Activated CD8-positive, alpha-beta memory T cell treated with anti-CD3 and anti-CD28 coated beads, Interleukin-2, amount 50 U/mL, for 4 hours (primary cell): Measurements from ENCODE around the gene CD58.
"Not testable (repeated sequence)": the region's sequence is repeated elsewhere in the genome, so short reads cannot be mapped to it uniquely, and the experiment has no call there.

Experiments used
- DNase-seq: peaks from one replicate; pipeline ENCODE4 v3.0.0-alpha.2; 2020

Gene CD58

DNA sequence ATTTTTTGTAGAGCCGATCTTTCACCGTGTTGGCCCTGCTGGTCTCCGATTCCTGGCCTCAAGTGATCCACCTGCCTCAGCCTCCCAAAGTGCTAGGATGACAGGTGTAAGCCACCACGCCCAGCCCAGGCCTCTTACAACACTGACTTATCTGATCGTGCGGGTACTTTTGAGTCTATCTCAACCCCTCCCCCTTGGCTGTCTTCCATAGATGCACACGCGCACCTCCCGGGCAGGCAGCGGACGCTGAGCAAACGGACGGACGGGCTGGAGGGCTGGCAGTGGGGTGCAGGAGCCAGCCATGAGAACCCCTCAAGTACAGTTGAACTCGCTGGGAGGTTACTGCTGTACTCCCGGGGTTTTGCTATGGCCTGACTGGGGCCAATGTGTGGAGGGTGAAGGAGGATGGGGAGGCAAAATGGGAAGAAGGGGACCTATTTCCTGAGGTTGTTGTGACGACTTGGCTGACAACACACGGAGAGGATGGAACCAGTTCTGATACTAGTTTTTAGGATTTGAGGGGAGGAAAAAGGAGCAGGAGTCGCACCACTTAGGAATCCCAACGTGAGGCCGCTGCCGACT lies 959 bp downstream of the CD58 start:
- DNase-seq: peak; percentile 53

GRCh38 chr1:116569381-116569670 lies 1.5 kb downstream of the CD58 start:
- DNase-seq: no peak

DNA sequence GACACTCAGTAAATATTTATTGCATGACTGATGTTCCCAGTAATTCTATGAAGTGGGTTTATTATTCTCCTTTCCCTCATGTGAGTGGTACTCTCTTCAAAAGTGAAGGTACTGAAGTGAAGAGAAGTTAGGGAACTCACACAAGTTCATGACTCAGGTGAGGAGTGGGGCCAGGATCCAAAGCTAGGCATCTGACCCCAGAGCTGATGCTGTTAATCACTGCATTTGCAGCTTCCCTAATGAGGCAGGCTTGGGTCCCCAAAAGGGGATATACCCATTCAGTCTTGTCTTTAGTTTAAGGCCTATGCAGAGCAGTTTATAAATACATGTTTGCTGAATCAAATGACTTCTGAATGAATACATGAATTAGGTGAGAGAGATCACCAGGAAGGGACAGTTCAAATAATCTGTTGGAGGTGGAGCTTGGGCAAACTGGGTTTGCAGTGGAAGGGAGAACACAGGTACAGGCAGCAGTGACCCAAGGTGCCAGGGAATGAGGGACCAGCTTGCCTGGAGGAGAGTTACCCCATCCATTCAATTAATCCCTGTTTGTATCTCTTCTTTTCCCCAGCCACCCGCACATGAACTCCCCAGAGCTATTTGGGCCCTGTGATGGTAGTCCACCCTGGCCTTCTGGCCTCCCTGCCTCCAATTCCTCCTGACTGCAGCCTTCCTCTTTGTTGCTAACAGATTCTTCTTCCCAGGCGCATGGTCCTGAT lies 2.0 kb downstream of the CD58 start:
- no peak for DNase-seq

GRCh38 chr1:116567790-116568661 lies 2.8 kb downstream of the CD58 start:
- DNase-seq: no peak

DNA sequence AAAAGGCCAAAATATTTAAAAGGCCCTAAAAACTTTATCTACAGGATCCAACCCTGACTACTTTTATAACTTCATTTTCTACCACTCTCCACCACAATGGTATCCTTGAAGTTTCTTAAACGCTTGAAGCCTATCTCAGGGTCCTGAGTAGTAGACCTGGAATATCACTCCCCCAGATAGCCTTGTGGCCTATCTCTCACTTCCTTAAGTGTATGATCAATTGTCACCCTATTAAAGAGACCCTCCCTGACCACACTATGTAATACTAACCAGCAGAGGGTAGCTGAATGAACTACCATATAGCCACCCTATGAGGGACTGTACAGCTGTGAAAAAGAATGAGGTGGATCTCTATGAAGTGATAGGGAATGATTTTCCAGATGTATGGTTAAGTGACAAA lies 5.6 kb downstream of the CD58 start:
- no peak for DNase-seq

DNA sequence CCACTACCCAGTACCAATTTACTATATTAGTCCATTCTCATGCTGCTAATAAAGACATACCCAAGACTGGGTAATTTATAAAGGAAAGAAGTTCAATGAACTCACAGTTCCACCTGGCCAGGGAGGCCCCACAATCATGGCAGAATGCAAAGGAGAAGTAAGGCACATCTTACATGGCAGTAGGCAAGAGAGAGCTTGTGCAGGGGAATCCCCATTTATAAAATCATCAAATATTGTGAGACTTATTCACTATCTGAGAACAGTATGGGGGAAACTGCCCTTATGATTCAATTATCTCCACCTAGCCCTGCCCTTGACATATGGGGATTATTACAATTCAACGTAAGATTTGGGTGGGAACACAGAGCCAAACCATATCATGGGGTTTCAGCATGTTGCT lies 6.4 kb downstream of the CD58 start:
- DNase-seq: no peak

GRCh38 chr1:116562465-116562864 lies 8.4 kb downstream of the CD58 start:
- not testable (repeated sequence) for DNase-seq

DNA sequence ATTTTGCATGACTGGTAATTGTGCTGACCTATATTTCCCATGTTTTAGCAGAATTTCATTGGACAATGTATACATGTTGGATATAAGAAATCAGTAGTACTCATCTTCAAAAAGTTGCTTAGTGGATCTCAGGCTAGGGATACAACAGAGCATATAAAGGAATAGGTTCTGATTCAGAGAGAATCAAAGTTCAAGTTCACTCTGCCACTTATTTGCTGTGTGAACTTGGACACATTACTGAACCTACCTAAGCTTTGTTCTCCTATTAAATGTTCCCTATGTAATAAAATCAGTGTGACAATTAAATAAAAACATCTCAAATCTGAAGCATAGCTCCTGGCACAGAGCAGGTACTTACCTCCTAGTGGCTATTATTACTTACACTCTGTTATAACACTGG lies 9.3 kb downstream of the CD58 start:
- DNase-seq: no peak

DNA sequence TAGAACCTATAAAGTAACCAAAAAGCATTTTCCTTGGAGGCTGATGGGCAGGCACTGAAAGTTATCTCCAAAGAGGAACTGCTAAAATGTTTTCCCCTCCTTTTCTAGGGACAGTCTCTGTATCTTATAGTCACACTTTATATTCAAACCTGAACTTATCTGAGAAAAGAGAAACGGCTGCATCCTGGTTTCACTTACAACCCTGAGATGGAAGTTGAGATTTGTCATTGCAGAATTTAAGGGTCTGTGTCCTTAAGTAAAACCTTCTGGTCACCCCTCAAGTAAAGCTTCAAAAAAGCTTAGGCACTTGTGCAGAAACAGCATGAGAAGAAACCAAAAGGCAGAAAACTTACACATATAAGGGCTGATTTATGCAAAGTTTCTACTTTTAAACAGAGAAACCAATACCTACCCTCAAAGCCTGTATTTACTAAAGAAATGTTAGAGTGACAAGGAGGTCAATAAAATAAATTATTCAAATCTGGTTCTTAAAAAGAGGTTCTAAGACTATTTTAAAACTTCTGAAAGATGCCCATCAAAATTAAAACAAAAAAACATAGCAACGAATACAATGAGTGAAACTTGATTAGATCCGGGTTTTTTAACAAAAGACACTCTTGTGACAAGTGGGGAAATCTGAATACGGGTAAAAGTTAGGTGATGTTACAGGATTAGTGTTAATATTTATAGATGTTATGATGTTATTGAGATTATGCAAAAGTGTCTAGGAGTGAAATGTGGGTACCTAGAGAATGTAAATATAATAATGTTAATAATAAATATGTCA lies 9.9 kb downstream of the CD58 start:
- no peak for DNase-seq

DNA sequence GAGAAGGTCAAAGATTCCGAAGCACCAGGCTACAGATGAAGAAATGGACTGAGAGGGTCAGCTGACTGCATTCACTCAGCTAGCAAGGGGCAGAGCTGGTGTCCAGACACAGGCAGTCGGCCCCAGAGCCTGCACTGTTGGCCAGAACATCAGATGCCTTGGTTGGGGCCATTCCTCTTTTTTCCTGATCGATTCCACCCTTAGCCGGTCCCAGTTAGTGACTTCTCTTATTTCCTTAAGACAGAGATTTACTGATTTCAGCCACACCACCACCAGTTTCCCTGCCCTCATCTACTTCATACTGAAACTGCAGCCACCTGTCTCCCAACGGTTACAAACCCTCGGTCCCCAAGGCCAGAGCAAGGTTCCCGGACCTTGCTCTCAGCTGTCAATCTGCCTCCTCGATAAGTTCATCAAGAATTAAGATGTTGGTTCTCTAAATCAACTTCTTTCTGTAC lies 11.5 kb downstream of the CD58 start:
- no peak for DNase-seq

- no peak for DNase-seq
Observed at GRCh38 chr1:116558571-116558970, 12.3 kb downstream of the CD58 start.

DNA sequence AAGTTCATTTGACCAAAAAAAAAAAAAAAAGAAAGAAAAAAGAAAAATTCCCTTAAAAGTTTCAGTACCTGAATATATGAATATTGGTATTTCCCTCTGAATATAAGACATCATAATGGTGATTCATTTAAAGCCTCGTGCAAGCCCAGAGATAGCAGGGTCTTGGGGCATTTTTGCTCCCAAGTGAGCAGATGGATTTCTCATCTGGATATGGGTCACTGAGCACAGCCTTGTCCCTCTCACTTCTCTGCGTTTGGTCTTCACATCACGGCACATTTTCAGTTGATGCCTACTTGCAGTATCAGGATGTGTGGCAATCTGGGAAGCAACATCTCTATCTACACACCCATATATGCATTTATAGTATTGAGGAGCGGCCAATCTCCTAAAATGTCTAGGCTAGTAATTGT lies 12.7 kb downstream of the CD58 start:
- no peak for DNase-seq

DNA sequence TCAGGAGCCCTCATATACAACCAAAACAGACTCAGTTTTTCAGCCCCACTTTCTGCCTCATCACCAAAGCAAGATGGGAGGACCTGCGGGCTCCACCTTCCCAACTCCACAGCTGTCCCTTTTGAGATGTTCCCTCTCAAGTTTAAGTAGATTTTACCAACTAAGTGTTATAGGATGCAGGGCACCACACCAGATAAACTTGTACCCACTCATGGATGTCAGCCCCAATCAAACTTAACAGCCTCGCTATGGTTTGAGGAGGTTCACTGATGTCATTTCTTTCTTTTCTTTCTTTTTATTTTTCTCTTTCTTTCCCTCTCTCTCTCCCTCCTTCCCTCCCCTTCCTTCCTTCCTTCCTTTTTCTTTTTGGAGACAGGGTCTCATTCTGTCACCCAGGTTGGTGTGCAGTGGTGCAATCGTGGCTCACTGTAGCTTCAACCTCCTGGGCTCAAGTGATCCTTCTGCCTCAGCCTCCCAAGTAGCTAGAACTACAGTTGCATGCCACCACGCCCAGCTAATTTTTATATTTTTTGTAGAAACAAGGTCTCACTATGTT lies 13.4 kb downstream of the CD58 start:
- DNase-seq: no peak

GRCh38 chr1:116556289-116557006 lies 14.4 kb downstream of the CD58 start:
- peak; percentile 62 for DNase-seq

DNA sequence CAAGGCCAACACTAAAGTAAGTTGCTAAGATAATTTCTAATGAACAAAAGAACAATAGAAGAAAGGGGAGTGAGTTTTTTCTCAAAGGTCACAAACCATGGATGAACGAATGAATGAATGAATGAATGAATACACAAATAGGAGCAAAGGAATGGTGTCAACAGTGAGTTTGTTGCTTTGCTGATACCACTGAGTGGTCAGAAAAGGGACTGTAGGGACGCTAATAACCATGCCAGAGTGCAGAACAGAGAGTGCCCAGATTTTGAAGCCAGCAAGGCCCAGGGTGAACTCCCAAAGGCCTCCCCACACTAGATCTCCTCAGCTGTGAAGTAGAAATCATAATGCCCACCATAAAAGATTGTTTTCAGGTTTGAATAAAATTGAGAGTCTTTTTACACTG lies 15.9 kb downstream of the CD58 start:
- DNase-seq: no peak

DNA sequence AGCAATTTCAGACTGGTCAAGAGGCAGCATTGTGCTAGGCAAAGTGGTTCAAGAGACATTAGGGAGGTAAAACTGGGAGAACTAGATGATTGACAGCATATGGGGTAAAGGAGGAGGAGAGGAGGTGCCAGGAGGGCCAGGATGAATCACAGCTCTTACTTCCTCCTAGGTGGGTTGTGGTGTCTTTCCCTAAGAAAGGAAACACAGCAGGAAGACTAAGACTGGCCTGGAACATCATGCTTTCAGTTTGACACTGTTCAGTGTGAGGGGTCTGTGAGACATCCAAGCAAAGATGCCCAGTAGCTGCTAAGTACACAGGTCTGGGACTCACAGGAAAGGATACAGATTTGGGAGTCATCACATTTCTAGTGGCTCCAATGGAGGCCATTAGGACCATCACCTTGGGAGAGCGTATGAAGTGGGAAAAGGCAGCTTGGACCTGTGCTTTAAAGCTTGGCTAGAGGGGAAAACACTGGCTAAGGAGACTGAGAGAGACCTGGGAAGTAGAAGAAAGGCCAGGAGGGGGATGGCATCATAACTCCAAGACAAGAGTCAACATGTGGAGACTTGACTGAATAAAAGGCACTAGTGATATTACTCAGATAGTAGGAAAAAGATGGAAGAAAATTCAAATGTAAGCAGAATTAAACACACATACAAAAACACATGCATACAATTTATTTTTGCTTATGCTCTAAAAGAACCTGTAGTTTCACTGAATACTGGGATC lies 17.3 kb downstream of the CD58 start:
- no peak for DNase-seq

- DNase-seq: no peak
Observed at GRCh38 chr1:116546354-116546977, 24.4 kb downstream of the CD58 start.

DNA sequence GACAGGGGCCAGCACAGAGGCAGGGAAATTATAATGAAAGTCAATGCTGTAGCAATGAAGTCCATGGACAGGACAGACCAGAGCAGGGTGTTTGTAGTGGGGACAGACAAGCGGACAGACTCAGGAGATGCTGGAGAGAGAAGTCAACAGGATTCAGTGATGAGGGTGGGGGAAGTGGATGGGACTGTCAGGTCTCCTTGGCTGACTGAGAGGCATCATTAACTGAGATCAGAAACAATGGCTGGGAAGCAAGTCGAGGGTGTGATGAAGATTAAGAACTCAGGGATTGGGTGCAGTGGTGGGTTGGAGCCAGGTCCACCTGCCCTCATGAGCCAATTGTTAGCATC lies 25.5 kb downstream of the CD58 start:
- no peak for DNase-seq

- no peak for DNase-seq
Observed at GRCh38 chr1:116544588-116545358, 26.1 kb downstream of the CD58 start.

DNA sequence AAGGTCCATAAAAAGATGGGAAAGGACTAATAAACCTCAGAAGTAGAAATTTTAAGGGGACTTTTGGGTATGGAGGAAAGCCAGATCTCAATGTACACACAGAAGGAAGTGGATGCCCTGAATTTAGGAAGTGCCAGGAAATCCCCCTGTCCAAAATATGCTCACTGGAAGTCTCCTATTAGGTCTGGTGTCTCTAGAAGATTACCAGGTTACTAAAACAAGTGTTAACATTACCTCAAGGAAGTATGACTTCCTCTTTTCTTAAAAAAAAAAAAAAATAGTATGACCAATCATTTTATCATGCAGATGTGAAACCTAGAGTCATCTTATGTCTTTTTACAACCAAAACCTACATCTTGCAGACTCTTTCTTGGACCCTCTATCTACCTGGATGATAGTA lies 30.7 kb downstream of the CD58 start:
- DNase-seq: no peak
